Activated gamma-delta T cell (primary cell): ENCODE data around the gene ZNF691.
"Not testable (repeated sequence)": the region's sequence is repeated elsewhere in the genome, so short reads cannot be mapped to it uniquely, and the experiment has no call there.

Experiments used
- DNase-seq: peaks from one replicate; lab custom pipeline; 2025; lab: John Stamatoyannopoulos, UW

The ZNF691 gene

GRCh38 chr1:42832641-42833240, 13.7 kb upstream of the ZNF691 start:
- no peak for DNase-seq

GRCh38 chr1:42833981-42834380, 12.4 kb upstream of the ZNF691 start:
- no peak for DNase-seq

GRCh38 chr1:42834803-42835202, 11.6 kb upstream of the ZNF691 start:
- DNase-seq = no peak

- no peak for DNase-seq
These were observed 11.0 kb upstream of the ZNF691 start for GRCh38 chr1:42835422-42835821.

GRCh38 chr1:42837709-42838108, 8.7 kb upstream of the ZNF691 start:
- no peak for DNase-seq

GRCh38 chr1:42838482-42839190, 7.8 kb upstream of the ZNF691 start:
- DNase-seq = no peak

- no peak for DNase-seq
These were observed 5.4 kb upstream of the ZNF691 start for GRCh38 chr1:42841010-42841409.

GRCh38 chr1:42841440-42842147, 4.8 kb upstream of the ZNF691 start:
- no peak for DNase-seq

GRCh38 chr1:42844592-42845140, 1.7 kb upstream of the ZNF691 start:
- no peak for DNase-seq

- DNase-seq = no peak
These were observed 1.2 kb upstream of the ZNF691 start for GRCh38 chr1:42845193-42845592.

GRCh38 chr1:42845866-42846256, 552 bp upstream of the ZNF691 start:
- DNase-seq = no peak

- no peak for DNase-seq
These were observed 740 bp downstream of the ZNF691 start for GRCh38 chr1:42847111-42847595.

- no peak for DNase-seq
These were observed 1.5 kb downstream of the ZNF691 start for GRCh38 chr1:42847721-42848460.

GRCh38 chr1:42848823-42849537, 2.6 kb downstream of the ZNF691 start:
- no peak for DNase-seq

- no peak for DNase-seq
These were observed 3.5 kb downstream of the ZNF691 start for GRCh38 chr1:42849944-42850343.

- DNase-seq = no peak
These were observed 5.0 kb downstream of the ZNF691 start for GRCh38 chr1:42851420-42851819.

GRCh38 chr1:42851960-42852607, 5.7 kb downstream of the ZNF691 start:
- DNase-seq = no peak

- DNase-seq = no peak
These were observed 6.2 kb downstream of the ZNF691 start for GRCh38 chr1:42852608-42852980.

GRCh38 chr1:42853116-42853884, 6.9 kb downstream of the ZNF691 start:
- DNase-seq = no peak

GRCh38 chr1:42856554-42856953, 10.1 kb downstream of the ZNF691 start:
- DNase-seq = not testable (repeated sequence)
